HG02571 (cell line): ENCODE results near the gene KCNG1.
"Not testable (repeated sequence)": the region's sequence is repeated elsewhere in the genome, so short reads cannot be mapped to it uniquely, and the experiment has no call there.

Experiments
- ATAC-seq: cut with Tn5 transposase; IDR thresholded peaks from one replicate; pipeline ENCODE4 v1.9.1; 2021; ENCODE audit warnings: mild to moderate bottlenecking, moderate library complexity; ENCODE audit not compliant: unreplicated experiment

KCNG1 gene, protein sequence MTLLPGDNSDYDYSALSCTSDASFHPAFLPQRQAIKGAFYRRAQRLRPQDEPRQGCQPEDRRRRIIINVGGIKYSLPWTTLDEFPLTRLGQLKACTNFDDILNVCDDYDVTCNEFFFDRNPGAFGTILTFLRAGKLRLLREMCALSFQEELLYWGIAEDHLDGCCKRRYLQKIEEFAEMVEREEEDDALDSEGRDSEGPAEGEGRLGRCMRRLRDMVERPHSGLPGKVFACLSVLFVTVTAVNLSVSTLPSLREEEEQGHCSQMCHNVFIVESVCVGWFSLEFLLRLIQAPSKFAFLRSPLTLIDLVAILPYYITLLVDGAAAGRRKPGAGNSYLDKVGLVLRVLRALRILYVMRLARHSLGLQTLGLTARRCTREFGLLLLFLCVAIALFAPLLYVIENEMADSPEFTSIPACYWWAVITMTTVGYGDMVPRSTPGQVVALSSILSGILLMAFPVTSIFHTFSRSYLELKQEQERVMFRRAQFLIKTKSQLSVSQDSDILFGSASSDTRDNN

DNA sequence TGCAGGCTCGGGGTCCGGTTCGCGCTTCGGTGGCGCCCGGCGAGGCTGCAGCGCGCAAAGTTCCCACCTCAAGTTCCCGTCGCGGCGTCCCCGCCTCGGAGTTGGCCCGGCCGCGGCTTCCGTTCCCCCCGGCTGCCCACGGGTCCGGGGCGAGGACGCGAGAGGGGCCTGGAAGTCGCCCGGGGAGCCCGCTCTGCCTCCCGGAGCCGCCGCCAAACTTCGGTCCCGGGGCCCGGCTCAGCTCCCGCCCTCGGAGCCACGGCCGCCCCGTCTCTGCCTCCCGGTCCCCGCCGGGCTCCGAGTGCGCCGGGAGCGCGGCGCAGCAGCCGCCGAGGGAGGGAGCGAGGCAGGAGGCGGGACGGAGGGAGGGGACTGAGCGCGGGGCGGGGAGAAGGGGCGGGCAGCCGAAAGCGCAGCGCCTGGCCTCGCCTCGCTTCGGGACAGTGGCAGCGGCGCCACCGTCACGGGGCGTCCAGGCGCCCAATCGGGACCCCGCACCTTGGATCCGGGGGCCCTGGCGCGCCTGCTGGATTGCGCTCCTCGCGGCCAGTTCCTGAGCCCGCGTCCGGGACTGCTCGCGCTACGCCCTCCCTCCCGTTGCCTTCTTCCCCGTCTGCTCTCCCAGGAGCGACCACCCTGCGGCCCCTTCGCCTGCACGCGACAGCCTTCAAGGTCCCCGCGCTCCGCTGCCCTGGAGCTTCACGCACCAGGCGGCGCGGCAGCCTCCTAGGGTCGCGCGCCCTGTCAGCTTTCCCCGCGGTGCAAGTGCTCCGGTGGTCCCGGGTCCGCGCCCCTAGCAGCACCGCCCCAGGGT lies at the start of gene KCNG1:
KCNG1 (minus strand) TSS at position 305 of the 814 bp plus-strand sequence. CDS start 12,769 bp downstream, outside the sequence.
- ATAC-seq: no peak

DNA sequence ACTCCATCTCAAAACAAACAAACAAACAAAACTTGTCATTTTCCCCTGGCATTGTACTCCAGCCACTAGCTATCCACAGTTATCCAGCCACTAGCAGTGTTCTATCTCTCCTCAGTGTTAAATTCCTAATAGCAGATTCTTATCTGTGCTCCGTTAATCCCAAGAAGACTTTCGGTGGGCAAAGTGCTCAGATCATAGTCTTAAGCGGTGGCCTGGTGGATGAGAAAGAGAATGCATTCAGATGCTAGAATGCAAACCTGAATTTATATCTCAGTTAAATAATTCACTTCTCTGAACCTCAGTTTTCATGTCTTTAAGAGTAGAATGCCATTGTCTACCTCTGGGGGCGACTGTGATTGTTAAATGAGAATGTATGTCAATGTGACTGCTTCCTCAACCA lies 47.7 kb upstream of the KCNG1 start:
- no peak for ATAC-seq

DNA sequence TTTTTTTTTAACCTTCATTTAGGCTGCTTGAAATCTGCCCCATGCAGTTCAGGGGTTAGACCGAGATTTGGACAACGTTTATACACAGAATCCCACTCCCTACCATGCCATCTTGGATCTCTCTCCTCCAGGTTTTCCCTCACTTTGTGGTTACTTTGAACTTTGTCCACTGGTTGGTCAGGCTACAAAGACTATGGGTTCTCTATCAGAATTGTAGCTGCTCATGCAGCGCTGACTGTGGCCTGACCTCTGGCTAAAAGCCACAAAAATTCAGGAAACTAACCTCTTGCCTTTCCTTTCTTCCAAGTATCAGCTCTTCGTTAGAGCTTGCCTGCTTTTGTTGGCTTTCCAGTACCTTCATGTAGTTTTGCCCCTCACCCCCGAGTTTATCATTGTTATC lies 44.9 kb upstream of the KCNG1 start:
- ATAC-seq: no peak

DNA sequence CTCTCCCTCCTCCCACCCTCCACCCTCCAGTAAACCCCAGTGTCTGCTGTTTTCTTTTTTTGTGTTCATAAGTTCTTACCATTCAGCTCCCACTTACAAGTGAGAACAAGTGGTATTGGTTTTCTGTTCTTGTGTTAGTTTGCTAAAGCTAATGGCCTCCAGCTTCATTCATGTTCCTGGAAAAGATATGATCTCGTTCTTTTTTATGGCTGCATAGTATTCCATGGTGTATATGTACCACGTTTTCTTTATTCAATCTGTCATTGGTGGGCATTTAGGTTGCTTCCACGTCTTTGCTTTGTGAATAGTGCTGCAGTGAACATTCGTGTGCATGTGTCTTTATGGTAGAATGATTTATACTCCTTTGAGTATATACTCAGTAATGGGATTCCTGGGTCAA lies 42.7 kb upstream of the KCNG1 start:
- ATAC-seq: no peak

DNA sequence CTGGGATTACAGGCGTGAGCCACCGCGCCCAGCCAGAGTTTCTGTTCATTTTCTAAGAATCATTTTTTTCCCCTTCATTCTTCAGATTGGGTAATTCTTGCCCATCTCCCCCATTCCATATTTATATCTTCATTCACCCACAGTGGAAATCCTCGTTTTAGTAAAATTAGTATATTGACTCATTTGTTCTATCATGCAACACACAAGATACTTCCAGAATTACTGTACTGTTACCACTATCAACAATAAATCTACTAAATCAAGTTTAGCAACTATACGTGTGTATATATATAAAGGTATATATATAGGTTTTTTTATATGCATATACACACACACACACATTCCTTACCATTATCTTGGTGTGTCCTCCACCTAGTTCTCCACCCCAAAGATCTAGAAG lies 41.2 kb upstream of the KCNG1 start:
- ATAC-seq: no peak

DNA sequence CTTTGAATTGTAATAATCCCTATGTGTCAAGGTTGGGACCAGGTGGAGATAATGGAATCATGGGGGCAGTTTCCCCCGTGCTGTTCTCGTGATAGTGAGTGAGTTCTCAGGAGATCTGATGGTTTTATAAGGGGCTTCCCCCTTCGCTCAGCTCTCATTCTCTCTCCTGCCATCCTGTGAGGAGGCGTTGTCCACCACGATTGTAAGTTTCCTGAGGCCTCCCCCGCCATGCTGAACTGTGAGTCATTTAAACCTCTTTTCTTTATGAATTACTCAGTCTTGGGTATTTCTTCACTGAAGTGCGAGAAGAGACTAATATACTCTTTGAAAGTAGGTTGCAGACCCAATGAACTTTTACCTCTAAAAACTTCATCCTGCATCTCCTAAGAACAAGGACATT lies 39.2 kb upstream of the KCNG1 start:
- no peak for ATAC-seq

DNA sequence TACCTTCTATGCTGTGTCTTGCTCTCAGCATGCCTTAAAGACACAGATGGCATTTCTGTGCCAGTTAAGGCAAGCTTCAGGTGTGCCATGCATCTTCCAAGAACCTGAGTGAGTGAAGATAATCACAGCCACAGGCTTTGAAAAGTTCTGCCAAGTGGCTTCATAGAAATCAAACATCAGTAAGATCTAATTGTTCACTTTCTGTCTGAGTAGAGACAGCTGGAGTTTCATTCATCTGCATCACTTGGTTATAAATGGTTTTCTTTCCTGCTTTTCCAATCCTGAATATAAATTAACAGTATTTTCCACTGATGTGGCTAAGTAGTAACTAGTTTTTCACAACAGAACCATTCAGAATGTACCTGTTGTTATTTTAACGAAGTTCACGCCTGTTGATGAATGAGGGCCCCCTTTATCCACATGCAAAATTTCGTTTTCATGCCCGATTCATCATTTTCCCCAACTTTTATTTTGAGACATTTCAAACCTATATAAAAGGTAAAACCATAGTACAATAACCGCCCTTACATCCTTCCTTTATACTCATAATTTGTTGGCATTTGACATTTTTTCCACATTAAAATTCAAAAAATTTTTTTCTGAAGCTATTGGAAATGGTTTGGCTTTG lies 38.6 kb upstream of the KCNG1 start:
- no peak for ATAC-seq

DNA sequence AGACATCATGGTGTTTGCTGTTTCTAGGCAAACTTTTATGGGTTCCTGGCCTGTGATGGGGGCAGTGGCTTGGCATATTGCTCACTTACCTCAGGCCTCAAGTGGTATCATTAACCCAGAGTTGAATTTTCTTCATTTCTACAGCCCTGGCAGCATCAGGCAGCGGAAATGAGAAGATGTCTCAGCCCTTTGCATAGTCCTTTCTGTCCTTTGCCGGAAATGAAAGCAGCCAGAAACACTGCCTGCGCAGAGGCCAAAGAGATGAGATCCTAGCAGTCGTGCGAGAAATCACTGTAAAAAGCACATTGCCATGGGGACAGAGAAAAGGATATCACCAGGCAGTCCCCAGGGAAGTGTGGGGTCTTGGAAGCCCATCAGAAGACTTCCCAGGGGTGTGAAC lies 37.4 kb upstream of the KCNG1 start:
- no peak for ATAC-seq

DNA sequence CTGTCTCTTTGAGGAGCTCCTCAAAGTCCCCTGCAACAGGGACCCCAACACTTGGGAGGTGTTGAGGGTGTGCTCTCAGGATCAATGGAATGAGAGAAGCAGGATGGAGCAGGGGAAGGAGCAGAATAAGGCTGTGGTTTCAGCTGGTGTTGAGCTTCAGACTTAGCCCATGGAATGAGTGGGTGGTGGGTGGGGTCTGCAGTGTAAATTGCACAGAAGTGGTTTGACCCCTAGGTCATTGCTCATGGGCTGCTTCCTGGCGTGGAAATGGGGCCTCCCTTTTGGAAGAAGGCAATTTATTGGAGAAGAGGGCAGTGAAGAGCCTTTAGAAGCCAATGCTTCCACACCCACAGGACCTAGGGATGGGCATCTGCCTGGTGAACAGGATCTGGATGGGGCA lies 37.0 kb upstream of the KCNG1 start:
- no peak for ATAC-seq

DNA sequence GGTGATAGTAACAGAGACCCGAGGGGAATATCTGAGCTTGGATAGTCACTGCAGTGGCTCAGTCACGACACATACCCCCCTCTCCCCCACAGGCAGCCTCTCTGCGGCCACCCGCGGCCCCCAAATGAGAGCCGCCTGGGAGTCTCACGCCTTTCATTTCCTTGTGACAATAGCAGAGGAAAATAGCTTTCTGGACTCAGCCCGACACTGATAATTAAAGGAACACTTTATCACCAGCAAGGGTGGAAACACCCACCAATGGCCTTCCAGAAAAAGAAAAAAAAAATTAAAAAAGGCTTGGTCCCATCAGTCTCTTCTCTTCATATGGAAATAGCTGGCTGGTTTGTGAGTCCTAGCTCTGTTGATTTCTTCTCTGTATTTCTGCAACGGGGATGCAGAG lies 35.1 kb upstream of the KCNG1 start:
- no peak for ATAC-seq

DNA sequence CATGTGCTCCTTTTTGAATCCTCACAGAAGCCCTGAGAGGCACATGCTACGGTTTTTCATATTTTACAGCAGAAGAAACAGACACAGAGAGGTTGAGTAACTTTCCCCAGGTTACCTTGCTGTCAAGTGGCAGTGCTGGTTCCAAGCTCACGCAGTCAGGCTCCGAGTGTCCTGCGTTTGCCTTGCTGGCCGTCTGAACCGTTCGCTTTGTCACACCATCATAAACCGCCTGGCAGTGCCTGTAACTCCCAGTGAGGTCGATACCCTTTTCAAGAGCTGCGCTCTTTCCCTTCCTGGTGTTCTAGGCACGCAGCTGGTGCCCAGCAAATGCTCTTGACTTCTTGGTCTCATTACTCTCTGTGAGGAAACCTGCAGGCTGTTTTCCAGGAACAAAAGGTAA lies 31.3 kb upstream of the KCNG1 start:
- ATAC-seq: no peak

DNA sequence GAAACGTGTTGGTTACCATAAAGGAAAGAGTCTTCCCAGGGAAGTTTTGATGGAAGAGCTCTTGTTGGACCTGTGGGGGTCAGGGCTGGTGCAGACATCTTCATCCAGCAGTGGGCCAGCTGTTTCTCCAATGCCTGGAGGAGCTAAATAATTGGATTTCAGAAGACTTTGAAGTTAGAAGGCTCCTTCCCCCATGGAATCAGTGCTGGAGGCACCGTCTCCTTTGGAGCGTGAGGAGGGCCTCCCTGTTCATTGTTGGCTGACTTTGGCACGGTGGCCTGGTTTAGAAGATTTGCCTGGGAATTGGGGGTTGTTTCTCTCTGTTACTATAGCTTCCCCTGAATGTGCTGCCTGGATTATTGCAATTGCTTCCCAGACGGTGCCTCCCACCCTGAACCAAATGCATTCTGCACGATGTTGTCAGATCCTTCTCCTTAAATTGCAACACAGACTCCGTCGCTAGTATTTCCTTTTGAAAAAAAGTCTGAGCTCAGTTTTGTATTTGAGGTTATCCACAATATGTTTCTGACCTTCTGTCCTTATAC lies 27.7 kb upstream of the KCNG1 start:
- no peak for ATAC-seq

DNA sequence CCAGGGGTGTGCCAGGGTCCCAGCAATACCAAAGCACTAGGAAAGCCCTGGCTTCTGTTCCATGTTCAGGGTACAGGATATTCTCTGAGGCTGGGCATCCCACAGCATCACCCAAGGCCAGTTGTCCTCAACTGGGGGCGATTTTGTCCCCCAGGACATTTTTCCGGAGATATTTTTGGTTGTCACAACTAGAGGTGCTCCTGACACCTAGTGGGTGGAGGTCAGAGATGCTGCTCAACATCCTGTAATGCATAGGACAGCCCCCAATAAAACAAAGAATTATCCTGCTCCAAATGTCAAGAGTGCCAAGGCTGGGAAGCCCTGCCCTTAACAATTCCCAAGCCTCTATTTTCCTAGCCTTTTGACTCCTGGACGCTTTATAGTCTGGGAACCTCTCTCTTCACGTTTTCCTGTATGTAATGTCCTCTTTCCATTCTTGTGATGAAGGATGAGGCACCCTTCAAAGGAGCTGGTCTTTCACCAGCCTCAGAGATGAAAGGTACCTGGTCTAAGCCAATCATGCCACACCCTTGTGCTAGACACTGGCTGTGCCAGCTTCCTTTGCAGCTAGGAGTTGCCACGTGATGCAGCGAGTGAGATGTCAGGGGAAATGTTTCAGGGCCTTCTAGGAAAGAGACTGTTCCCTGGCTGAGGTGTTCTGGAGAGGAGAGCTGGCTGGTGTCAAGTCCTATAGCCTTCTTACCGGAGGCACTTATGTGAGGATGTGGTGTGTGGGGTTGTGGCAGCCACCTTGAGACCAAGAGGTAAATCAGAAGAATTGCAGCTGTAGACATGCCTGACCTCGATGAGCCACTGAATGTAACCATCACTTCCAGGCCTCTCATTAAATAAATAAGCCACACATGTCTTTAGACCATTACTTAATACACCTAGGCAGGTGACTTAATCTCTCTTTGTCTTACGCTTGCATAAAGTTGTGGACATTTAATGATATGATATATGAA lies 23.4 kb upstream of the KCNG1 start:
- no peak for ATAC-seq

DNA sequence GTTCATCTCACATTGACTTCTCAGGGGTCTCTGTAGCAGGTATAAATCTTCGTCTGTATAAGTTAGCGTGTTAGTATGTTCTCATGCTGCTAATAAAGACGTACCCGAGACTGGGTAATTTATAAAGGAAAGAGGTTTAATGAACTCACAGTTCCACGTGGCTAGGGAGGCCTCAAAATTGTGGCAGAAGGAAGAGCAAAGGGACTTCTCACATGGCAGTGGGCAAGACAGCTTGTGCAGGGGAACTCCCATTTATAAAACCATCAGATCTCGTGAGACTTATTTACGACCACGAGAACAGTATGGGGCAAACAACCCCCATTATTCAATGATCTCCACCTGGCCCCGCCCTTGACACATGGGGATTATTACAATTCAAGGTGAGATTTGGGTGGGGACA lies 22.6 kb upstream of the KCNG1 start:
- ATAC-seq: not testable (repeated sequence)

DNA sequence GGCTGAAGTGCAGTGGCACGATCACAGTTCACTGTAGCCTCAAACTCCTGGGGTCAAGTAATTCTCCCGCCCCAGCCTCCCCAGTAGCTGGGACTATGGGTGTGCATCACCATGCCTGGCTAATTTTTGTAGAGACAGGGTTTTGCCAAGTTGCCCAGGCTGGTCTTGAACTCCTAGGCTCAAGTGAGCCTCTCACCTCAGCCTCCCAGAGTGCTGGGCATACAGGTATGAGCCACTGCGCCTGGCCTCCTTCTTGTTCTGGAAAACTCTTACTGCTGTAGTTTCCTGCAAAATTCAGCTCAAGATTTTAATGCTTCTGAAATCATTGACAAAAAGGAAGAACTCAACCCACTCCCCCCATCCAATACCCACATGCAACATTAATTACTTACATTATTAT lies 21.9 kb upstream of the KCNG1 start:
- no peak for ATAC-seq

DNA sequence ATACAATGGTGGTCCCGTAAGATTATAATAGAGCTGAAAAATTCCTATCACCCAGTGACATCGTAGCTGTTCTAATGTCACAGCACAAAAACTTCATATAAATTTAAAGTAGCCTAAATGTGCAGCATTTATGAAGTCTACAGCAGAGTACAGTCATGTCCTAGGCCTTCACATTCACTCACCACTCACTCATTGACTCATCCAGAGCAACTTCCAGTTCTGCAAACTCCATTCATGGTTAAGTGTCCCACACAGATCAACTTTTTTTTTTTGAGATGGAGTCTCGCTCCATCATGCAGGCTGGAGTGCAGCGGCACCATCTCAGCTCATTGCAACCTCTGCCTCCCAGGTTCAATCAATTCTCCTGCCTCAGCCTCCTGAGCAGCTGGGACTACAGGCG lies 20.9 kb upstream of the KCNG1 start:
- ATAC-seq: no peak

DNA sequence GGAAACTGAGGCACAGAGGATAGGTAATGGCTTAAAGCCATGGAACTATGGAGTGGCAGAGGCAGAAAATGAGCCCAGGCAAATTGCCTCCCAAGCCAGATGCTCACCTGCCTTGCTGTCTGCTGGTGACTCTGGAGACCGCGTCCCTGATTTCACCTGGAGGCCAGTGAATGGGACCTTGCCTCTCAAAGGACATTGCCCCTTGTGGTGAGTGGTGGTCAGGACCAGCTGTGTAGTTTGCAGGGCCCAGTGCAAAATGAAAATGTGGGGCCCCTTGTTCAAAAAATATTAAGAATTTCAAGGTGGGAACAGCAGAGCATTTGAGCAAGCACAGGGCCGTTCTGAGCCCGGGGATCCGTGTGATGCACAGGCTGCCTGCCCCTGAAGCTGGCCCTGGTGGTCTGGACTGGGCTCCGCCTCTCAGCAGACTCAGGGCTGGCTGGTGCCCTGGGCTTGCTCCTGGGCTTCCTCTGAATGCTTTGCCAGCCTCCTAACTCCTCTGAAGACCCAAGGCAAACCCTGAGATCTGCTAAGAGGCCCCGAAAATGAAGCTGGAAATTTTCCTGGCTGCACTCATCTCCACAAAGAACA lies 19.8 kb upstream of the KCNG1 start:
- ATAC-seq: no peak

DNA sequence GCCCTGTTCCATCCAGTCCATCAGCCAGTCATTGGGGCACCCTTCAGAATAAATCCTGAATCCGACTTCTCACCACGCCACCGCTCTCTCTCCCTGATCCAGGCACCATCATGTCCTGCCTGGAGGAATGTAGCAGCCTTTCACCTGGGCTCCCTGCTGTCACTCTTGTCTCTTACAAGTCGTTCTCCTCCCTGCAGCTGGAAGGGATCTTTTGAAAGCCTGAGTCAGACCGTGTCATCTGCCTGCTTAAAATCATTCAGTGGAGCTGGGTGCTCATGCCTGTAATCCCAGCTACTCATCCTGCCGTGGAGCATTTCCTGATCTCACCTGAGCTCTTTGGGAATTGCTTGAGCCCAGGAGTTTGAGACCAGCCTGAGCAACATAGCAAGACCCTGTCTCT lies 19.2 kb upstream of the KCNG1 start:
- no peak for ATAC-seq

DNA sequence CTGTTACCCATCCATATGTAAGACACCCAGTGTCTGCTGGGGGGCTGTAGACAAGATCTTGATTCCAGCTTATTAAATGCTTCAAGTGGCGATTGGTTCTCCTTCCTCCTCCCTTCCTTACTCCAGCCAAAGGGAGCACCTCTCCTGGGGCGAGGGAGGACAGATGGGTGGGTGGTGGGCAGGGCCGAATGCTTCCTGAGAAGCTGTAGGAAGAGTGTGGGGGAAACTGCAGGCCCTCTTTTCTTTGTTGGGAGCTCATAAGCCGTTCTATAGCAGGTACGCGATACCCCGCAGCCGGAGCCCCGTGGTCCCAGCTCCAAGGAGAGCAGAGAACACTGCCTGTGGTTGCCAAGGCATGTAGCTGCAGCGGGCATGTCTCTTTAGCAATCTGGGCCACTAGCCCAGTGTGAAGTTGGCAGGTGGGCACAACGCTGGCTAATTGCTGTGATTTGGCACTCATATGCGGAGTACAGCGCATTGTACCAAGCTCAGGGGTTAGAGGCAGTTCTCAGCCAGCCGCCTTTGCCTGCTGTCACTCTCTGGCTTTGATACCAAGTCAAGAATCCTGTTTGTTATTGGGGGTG lies 14.7 kb upstream of the KCNG1 start:
- ATAC-seq: no peak
